K562 treated with DMSO at 1 percent for 4 hours (cell line): ENCODE measurements around the gene DESI1. TPM values are rescaled to one million over a fixed set of nuclear protein-coding genes. Genes with fewer than 3 reads are reported as not detected.

Experiments
- total RNA-seq: library from RNA; unstranded; fragments of 300-600 nt; gene quantifications from 2 replicates; pipeline ENCODE4 v1.2.3, GENCODE V29; 2022; ENCODE audit not compliant: insufficient read depth

Gene DESI1
- total RNA-seq, result 12.7 and 14.7 TPM in 2 replicates

DNA sequence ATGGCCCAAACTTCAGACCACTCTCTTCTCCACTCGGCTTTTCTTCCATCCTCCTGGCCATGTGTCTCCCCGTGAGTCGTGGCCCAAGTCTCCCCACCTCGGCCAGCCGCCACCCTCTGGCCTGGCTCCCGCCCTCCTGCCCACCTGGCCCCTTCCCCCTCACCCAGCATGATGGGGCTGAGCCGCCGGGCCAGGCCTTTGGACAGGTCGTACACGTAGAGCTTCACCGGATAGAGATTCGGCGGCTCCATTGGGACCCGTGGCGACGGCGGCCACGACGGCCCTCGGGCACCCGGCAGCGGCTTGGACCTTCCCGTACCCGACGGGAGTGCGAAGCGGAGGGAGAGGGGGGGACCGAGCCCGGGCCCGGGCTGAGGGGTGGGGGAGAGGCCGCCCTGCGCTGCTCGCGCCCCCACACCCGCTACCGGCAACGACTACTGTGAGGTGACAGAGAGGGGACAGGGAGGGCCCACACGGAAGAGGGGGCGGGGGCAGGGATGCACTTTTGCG lies at the start of gene DESI1:
Gene DESI1, minus strand, starts transcription at position 455 of the 510 bp plus-strand sequence. Its CDS starts 204 bp downstream, at position 251.

DNA sequence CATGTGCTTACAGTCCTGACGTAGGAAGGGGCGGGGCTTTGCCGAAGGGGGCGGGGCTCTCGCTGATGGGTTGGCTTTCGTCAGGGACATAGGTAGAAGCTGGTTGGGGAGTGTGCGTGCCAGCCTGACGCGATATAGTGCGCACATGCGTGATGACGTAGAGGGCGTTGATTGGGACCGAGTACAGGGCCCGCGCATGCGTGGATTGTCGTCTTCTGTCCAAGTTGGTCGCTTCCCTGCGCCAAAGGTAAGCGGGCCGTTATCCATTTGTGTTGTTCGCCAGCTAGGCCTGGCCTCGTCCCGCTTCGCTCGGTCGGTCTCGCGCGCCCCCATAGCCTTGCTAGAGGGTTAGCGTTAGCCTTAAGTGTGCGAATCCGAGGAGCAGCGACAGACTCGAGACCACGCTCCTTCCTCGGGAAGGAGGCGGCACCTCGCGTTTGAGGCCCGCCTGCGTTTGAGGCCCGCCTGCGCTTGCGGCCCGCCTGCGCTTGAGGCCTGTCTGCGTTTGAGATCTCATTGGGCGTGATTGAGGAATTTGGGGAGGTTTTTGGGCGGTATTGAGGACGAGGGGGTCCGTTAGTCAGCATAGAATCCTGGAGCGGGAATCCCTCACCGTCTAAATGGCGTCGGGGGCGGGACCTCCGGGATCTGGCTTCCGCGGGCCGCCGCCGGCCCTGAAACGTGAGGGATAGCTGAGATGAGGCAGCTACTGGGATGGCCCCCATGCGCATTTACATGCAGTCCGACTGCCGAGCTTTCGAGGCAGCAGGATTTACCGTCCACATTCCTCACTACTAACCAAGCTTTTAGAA lies 462 bp upstream of the DESI1 start, which contains the start of gene XRCC6:
Gene XRCC6, plus strand, starts transcription at position 197 of the 812 bp plus-strand sequence. CDS start 710 bp downstream, outside the sequence.

DNA sequence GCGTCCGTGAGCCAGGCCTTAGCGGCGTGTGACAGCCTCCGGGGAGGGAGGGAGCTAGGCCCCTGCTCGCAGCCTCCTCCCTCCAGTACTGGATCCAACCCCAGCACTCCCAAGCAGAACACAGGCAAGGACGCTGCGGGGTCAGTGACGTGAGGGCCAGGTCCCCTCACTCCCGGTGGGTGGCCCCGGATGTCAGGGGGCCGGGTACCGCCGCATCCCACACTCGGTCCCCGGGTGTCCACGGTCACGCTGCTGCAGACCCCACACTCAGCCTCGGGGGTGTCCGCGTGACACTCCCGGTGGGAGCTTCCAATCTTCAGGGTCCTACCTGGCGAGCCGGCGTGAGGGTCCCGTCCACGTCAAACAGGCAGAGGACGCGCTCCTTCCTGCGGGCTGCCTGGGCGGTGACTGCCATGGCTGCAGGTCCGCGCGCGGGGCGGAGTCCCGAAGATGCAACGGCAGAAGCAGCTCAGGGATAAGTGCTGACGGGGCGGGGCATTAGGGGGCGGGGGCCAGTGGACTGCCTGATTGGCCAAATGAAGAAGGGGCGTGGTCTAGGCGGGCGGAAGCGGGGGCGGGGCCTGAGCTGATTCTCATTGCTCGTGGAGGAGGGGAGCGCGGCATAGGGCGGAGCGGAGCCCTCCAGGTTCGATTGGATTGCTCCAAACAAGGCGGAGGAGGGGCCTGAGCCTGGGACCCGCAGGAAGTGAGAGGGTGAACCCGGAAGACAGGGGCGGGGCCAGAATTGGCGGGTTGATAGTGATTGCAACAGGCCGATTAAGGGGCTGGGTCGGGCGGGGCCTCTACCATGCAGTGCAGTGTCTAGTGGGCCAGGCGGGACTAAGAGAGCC lies 31.2 kb downstream of the DESI1 start, which contains the start of gene PMM1:
Gene PMM1, minus strand, starts transcription at position 450 of the 851 bp plus-strand sequence. Its CDS starts 35 bp downstream, at position 415.

Other genes with a start within 250 kb of the DESI1 start
- 0.61 and 1.2 TPM in 2 replicates for gene TEF, start 239.1 kb downstream of the DESI1 start, total RNA-seq
- gene TOB2, start 174.2 kb downstream of the DESI1 start, total RNA-seq, result 14.3 and 18.5 TPM in 2 replicates
- 47.3 and 52.8 TPM in 2 replicates for gene PHF5A, start 152.4 kb downstream of the DESI1 start, total RNA-seq
- 87.5 and 99.7 TPM in 2 replicates for gene ACO2, start 151.9 kb downstream of the DESI1 start, total RNA-seq
- 11.4 and 16.7 TPM in 2 replicates for gene POLR3H, start 76.6 kb downstream of the DESI1 start, total RNA-seq
- gene CSDC2, start 60.0 kb downstream of the DESI1 start, total RNA-seq, result not detected in 2 replicates
- 41.3 and 54.8 TPM in 2 replicates for gene PMM1, start 31.2 kb downstream of the DESI1 start, total RNA-seq
- 255 and 261 TPM in 2 replicates for gene XRCC6, start 252 bp upstream of the DESI1 start, total RNA-seq
- 112 and 113 TPM in 2 replicates for gene SNU13, start 67.8 kb upstream of the DESI1 start, total RNA-seq
- not detected in 2 replicates for gene MEI1, start 78.5 kb upstream of the DESI1 start, total RNA-seq
- gene CCDC134, start 179.6 kb upstream of the DESI1 start, total RNA-seq, result 2.4 and 4.0 TPM in 2 replicates
- gene SREBF2, start 212.1 kb upstream of the DESI1 start, total RNA-seq, result 83.4 and 90.6 TPM in 2 replicates